AG09309 (cell line): Measurements from ENCODE around the gene PCBP3.

Experiments
- DNase-seq: peaks from one replicate; pipeline ENCODE4 v3.0.0-alpha.2; 2010; ENCODE audit warnings: low read depth
- H3K4me3 ChIP-seq: 2 replicates; pipeline ENCODE4 v1.5.1; 2011; ENCODE audit warnings: mild to moderate bottlenecking, low read depth, low read length, moderate library complexity; ENCODE audit not compliant: control insufficient read depth
- TF ChIP-seq, protein P1 (sequence below): IDR thresholded peaks from 2 replicates; pipeline ENCODE4 v1.5.1; 2011; ENCODE audit warnings: mild to moderate bottlenecking, low read depth, low read length, inconsistent platforms; ENCODE audit not compliant: insufficient read depth, control insufficient read depth; ENCODE audit errors: missing control alignments

The PCBP3 gene

DNA sequence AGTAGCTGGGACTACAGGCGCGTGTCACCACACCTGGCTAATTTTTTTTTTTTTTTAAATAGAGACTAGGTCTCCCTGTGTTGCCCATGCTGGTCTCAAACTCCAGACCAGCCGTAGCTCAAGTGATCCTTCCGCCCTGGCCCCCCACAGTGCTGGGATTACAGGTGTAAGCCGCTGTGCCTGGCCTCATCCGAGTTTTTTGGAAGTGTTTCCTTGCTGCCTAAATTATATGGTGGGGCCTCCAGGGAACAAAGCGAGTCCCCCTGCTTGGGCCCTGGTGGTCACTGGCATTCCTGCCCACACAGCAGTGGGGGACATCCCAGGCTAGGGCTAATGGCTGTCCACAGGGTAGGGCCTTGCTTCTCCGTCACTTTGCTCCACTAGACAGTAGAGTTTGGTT is 143.8 kb downstream of the PCBP3 start:
- no peak overlapping the region for H3K4me3 ChIP-seq
- TF ChIP-seq, protein P1, sequence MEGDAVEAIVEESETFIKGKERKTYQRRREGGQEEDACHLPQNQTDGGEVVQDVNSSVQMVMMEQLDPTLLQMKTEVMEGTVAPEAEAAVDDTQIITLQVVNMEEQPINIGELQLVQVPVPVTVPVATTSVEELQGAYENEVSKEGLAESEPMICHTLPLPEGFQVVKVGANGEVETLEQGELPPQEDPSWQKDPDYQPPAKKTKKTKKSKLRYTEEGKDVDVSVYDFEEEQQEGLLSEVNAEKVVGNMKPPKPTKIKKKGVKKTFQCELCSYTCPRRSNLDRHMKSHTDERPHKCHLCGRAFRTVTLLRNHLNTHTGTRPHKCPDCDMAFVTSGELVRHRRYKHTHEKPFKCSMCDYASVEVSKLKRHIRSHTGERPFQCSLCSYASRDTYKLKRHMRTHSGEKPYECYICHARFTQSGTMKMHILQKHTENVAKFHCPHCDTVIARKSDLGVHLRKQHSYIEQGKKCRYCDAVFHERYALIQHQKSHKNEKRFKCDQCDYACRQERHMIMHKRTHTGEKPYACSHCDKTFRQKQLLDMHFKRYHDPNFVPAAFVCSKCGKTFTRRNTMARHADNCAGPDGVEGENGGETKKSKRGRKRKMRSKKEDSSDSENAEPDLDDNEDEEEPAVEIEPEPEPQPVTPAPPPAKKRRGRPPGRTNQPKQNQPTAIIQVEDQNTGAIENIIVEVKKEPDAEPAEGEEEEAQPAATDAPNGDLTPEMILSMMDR: no peak
- no peak for DNase-seq

GRCh38 chr21:45788198-45788597 is 144.7 kb downstream of the PCBP3 start:
- TF ChIP-seq, protein P1: no peak
- DNase-seq: no peak
- no peak overlapping the region for H3K4me3 ChIP-seq

DNA sequence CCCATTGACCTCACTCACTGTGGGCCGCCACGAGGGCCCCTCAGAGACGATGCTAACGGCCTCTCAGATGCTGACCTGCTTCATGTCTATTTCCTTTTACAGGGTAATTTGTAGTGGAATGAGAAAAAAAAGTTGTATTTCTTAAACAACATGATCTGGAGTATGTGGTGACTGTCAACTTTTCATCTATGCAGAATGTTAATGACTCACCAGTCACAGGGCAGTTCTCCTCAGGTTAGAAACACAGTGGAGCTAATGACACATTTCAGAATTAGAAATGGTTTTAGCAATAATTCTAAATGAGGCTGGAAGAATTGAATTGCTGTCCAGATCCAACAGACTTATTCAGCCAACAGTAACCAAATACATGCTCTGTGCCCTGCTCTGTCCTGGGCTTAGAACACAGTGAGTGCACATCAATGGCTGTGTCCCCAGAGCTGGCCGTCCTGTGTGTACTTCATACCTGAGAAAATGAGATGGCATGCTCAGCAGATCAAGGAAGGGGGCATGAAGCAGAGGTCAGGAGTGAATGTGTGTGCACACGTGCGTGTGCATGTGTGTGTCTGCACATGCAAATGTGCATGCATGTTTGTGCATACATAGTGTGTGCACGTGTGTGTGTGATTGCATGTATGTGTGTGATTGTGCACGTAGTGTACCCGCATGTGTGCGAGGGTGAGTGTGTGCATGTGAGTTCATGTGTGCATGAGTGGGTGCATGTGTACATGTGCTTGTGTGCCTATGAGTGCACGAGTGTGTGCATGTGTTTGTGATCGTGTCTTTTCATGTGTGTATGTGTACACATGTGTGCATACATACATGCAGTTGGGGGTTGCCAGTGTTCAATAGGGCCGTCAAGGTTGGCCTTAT is 145.3 kb downstream of the PCBP3 start:
- no peak overlapping the region for H3K4me3 ChIP-seq
- no peak for DNase-seq
- TF ChIP-seq, protein P1: no peak

- H3K4me3 ChIP-seq: no peak overlapping the region
- no peak for DNase-seq
- TF ChIP-seq, protein P1: no peak
Measured at GRCh38 chr21:45790427-45790826, 146.9 kb downstream of the PCBP3 start.

DNA sequence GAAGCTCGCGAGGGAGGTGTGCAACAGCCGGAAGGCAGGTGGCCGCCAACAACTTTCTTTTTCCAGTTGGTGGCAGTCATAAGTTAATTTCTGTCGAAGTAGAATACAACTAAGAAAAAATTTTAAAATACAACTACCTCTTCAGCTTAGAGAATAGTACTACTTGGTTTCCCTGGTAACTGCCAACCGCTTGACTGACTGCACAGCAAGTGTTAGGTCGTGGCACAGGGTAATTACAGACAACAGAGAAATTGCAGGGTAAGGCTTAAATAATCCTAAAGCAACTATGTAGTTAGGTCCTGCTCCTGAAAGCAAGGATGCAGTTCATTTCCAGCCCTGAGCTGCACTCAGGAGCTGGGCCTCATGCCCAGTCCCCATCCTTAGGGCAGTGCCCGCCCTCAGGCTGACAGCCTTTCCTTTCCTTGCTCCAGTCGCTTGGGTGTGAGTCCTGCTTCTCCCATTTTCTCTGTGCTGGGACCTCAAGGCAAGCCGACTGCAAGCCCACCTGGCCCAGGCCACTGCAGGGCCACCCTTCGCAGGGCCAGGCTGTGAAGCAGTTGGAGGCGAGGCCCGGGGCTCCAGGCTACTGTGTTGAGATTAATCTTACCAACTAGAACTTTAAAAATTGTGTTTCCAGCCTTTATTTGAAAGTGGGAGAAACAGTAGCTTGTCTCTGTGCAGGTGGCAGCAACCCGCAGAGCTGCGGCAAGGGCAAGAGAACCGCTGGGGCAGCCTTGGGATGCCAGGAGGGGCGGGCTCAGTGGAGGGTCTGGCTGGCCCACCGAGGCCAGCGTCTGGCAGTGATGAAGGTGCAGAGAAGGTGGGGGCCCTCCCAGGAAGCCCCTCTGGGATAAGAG is 148.3 kb downstream of the PCBP3 start:
- DNase-seq: no peak
- TF ChIP-seq, protein P1: no peak
- H3K4me3 ChIP-seq: no peak overlapping the region

DNA sequence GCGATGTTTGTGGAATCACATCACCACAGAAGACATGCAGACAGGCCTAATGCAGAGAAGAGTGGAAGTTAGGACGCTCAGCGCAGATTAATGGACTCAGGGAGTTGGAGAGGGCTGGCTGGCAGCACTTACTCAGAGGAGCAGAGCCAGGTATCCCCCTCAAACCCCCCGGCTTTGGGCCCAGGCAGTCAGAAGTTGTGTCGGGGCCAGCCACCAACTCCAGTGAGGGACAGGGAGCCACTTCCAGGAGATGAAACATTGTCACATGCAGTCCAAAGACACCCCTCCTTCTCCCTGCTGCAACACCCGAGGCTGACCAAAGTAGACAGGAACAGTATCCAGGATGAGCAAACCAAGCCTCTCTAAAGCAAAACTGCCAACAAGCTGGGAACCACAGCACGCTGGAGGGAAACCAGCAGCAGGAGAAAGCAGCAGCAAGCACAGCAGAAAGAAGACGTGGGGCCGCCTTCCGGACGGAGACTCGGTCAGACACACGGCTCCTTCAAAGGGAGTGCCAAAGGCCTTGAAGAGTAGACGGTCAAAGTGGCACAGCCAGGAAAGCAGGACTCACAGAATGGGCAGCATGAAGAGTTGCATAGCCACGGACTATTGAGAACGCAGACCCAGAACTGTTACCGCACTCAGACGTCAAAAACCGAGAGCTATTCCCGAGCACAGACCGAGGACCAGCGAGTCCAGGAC is 149.3 kb downstream of the PCBP3 start:
- TF ChIP-seq, protein P1: no peak
- no peak overlapping the region for H3K4me3 ChIP-seq
- no peak for DNase-seq
